ENCODE measurements around the gene IFIT3. TPM values are rescaled to one million over a fixed set of nuclear protein-coding genes. Genes with fewer than 3 reads are reported as not detected.

Gene IFIT3
- total and polyA plus RNA-seq, 2 experiments from 2014 or later, result 0.42 to 0.52 TPM

DNA sequence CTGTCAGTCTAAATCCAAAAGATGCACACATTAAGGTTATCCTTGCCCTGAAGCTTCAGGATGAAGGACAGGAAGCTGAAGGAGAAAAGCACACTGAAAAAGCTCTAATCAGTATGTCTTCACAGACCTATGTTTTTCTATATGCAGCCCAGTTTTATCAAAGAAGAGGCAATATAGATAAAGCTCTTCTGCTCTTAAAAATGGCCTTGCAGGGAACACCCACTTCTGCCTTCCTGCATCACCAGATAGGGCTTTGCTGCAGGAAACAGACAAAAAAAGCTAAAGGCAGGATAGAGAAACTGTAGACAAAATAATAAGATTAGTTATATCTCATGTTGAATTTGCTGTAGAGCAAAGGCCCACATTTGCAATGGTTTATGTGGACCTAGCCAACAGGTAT is 35.1 kb downstream of the IFIT3 start:
- Histone ChIP-seq H3K27ac (ENCODE audit: low read depth) (no peak overlapping the region), H3K9me2 (ENCODE audit: insufficient read depth) (no peaks in the 10 kb centered on the region), H4K20me1 (replicated peaks; ENCODE audit: insufficient read depth) (no peaks in the 10 kb centered on the region), H3K4me3 (no peak overlapping the region), H2AFZ (no peak overlapping the region), H3K79me2 (replicated peaks; ENCODE audit: insufficient read depth) (no peaks in the 10 kb centered on the region), H3K4me2 (no peak overlapping the region), H3K4me1 (ENCODE audit: insufficient read depth) (no peaks in the 10 kb centered on the region), H3K27me3 (ENCODE audit: insufficient read depth) (no peaks in the 10 kb centered on the region), H3F3A (replicated peaks; ENCODE audit: low read depth) (no peaks in the 10 kb centered on the region), H3K36me3 (ENCODE audit: insufficient read depth) (no peaks in the 10 kb centered on the region)
- Mint-ChIP-seq H3K4me3 (no peak overlapping the region), H3K4me1 (peaks cover 2% of the 10 kb centered on the region; the same call in 2 of the 3 replicates), H3K27me3 (ENCODE audit: insufficient read depth, low read depth, poor library complexity) (peaks cover 2% of the 10 kb centered on the region), H3K27ac (no peak overlapping the region), H3K9me3 (no peaks in the 10 kb centered on the region; the same call in 2 of the 3 replicates), H3K36me3 (ENCODE audit: low read depth) (no peaks in the 10 kb centered on the region)
- DNase-seq (ENCODE audit: low spot score), result no peak
- ATAC-seq, result no peak
- TF ChIP-seq JUNB (IDR thresholded peaks at IDR 0.05; ENCODE audit: unreplicated experiment) (no peak), CREB1 (CRISPR knock-in tag; IDR thresholded peaks at IDR 0.05; ENCODE audit: low read depth) (no peak), CTCF (conservative IDR thresholded peaks at IDR 0.05; ENCODE audit: low read depth in 2 of 2) (no peak), POLR2AphosphoS5 (IDR thresholded peaks at IDR 0.05; ENCODE audit: low read depth) (no peak), NANOG (IDR thresholded peaks at IDR 0.05; ENCODE audit: borderline replicate concordance) (no peak), STAT1 (IDR thresholded peaks at IDR 0.05; ENCODE audit: unreplicated experiment) (no peak), ZNF331 (CRISPR knock-in tag; IDR thresholded peaks at IDR 0.05; ENCODE audit: low read depth) (no peak), ZNF114 (CRISPR knock-in tag; IDR thresholded peaks at IDR 0.05) (no peak), EZH2 (IDR thresholded peaks at IDR 0.05; ENCODE audit: low read depth, unreplicated experiment) (no peak)
- TF ChIP-seq, protein P1, sequence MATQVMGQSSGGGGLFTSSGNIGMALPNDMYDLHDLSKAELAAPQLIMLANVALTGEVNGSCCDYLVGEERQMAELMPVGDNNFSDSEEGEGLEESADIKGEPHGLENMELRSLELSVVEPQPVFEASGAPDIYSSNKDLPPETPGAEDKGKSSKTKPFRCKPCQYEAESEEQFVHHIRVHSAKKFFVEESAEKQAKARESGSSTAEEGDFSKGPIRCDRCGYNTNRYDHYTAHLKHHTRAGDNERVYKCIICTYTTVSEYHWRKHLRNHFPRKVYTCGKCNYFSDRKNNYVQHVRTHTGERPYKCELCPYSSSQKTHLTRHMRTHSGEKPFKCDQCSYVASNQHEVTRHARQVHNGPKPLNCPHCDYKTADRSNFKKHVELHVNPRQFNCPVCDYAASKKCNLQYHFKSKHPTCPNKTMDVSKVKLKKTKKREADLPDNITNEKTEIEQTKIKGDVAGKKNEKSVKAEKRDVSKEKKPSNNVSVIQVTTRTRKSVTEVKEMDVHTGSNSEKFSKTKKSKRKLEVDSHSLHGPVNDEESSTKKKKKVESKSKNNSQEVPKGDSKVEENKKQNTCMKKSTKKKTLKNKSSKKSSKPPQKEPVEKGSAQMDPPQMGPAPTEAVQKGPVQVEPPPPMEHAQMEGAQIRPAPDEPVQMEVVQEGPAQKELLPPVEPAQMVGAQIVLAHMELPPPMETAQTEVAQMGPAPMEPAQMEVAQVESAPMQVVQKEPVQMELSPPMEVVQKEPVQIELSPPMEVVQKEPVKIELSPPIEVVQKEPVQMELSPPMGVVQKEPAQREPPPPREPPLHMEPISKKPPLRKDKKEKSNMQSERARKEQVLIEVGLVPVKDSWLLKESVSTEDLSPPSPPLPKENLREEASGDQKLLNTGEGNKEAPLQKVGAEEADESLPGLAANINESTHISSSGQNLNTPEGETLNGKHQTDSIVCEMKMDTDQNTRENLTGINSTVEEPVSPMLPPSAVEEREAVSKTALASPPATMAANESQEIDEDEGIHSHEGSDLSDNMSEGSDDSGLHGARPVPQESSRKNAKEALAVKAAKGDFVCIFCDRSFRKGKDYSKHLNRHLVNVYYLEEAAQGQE (IDR thresholded peaks at IDR 0.05; ENCODE audit: unreplicated experiment), result no peak

DNA sequence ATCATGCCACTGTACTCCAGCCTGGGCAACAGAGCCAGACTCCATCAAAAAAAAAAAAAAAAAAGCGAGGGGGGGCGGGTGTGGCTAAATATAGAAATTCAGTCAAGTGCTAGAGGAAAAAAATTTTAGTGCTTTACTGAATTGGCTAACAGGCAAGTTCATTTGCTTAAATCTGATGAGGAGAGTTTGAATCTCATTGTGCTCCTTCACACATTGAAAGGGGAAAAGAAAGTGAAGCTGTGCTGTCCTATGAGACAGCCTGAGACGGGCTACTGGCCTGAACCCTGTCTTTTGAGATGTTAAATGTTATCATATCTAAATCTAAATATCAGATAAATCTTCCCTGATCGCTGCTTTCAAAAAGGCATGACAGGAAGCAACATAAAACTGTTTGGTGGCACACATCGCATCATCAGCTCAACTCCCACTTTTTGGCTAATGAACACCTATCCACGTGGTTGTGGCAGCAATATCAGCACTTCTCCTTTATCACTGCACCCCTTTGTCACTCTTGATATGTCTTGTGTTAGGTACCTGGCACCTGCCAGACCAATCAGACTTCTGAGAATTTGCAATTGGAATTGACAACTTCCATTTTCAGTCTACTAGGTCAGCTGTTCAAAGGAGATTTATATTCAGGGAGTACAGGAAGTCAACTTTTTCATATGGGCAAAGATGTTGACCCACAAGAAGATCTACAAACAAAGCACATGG is 36.1 kb downstream of the IFIT3 start:
- no peak for ATAC-seq
- H3K4me2 ChIP-seq, result no peak overlapping the region
- H3K36me3 ChIP-seq (ENCODE audit: insufficient read depth), result no peaks in the 10 kb centered on the region
- no peaks in the 10 kb centered on the region for H3K27me3 ChIP-seq (ENCODE audit: insufficient read depth)
- no peaks in the 10 kb centered on the region for H3K79me2 ChIP-seq (replicated peaks; ENCODE audit: insufficient read depth)
- Mint-ChIP-seq H3K4me1 (peaks cover 4% of the 10 kb centered on the region; the same call in 1 of the 3 replicates), H3K4me3 (no peak overlapping the region), H3K27ac (no peak overlapping the region), H3K27me3 (ENCODE audit: insufficient read depth, low read depth, poor library complexity) (peaks cover 2% of the 10 kb centered on the region), H3K9me3 (no peaks in the 10 kb centered on the region; the same call in 2 of the 3 replicates), H3K36me3 (ENCODE audit: low read depth) (no peaks in the 10 kb centered on the region)
- DNase-seq (ENCODE audit: low spot score), result no peak
- no peaks in the 10 kb centered on the region for H3F3A ChIP-seq (replicated peaks; ENCODE audit: low read depth)
- H3K4me3 ChIP-seq, result no peak overlapping the region
- no peak overlapping the region for H3K27ac ChIP-seq (ENCODE audit: low read depth)
- no peaks in the 10 kb centered on the region for H4K20me1 ChIP-seq (replicated peaks; ENCODE audit: insufficient read depth)
- H3K9me2 ChIP-seq (ENCODE audit: insufficient read depth), result no peaks in the 10 kb centered on the region
- no peak overlapping the region for H2AFZ ChIP-seq
- H3K4me1 ChIP-seq (ENCODE audit: insufficient read depth), result no peaks in the 10 kb centered on the region
- TF ChIP-seq CREB1 (CRISPR knock-in tag; IDR thresholded peaks at IDR 0.05; ENCODE audit: low read depth), result no peak
- TF ChIP-seq, protein P1 (IDR thresholded peaks at IDR 0.05; ENCODE audit: unreplicated experiment), result no peak
- TF ChIP-seq NANOG (IDR thresholded peaks at IDR 0.05; ENCODE audit: borderline replicate concordance), result no peak
- TF ChIP-seq CTCF (conservative IDR thresholded peaks at IDR 0.05; ENCODE audit: low read depth in 2 of 2), result no peak
- no peak for TF ChIP-seq EZH2 (IDR thresholded peaks at IDR 0.05; ENCODE audit: low read depth, unreplicated experiment)
- no peak for TF ChIP-seq ZNF331 (CRISPR knock-in tag; IDR thresholded peaks at IDR 0.05; ENCODE audit: low read depth)

Data from GM23338 (cell line).